WERI-Rb-1 (cell line): Measurements from ENCODE around the gene PRKCE.

Experiments
- DNase-seq: peaks from one replicate; pipeline ENCODE4 v3.0.0-alpha.2; 2020
- H3K27ac ChIP-seq: fragments of 250-450 bp; sonication (Bioruptor Pico); 2 replicates; pipeline ENCODE4 v1.5.1; 2020; ENCODE audit warnings: mild to moderate bottlenecking, moderate library complexity
- H3K27me3 ChIP-seq: fragments of 250-450 bp; sonication (Bioruptor Pico); 2 replicates; pipeline ENCODE4 v1.5.1; 2021; ENCODE audit warnings: mild to moderate bottlenecking, low read depth, moderate library complexity; ENCODE audit not compliant: insufficient read depth, severe bottlenecking
- H3K36me3 ChIP-seq: fragments of 250-450 bp; sonication (Bioruptor Pico); 2 replicates; pipeline ENCODE4 v1.5.1; 2020; ENCODE audit warnings: mild to moderate bottlenecking, moderate library complexity
- H3K4me3 ChIP-seq: 2 replicates; pipeline ENCODE4 v1.5.1; 2011; ENCODE audit warnings: low read depth, mild to moderate bottlenecking, control low read depth, low read length
- H3K9me3 ChIP-seq: fragments of 250-450 bp; sonication (Bioruptor Pico); 2 replicates; pipeline ENCODE4 v1.5.1; 2021; ENCODE audit warnings: mild to moderate bottlenecking, moderate library complexity; ENCODE audit not compliant: severe bottlenecking
- CTCF ChIP-seq: IDR thresholded peaks from 2 replicates; pipeline ENCODE4 v1.5.1; 2011; ENCODE audit warnings: low read depth, mild to moderate bottlenecking, control low read depth, inconsistent platforms, low read length

The PRKCE gene

GRCh38 chr2:45984896-45985473, 333.5 kb downstream of the PRKCE start:
- H3K4me3 ChIP-seq: no peak overlapping the region
- no peaks in the 10 kb centered on the region for H3K9me3 ChIP-seq
- no peak overlapping the region for H3K27ac ChIP-seq
- no peaks in the 10 kb centered on the region for H3K27me3 ChIP-seq
- TF ChIP-seq CTCF: no peak
- no peak for DNase-seq
- no peaks in the 10 kb centered on the region for H3K36me3 ChIP-seq

GRCh38 chr2:45986509-45986908, 335.0 kb downstream of the PRKCE start:
- H3K27me3 ChIP-seq: no peaks in the 10 kb centered on the region
- H3K9me3 ChIP-seq: no peaks in the 10 kb centered on the region
- no peak for DNase-seq
- no peak overlapping the region for H3K27ac ChIP-seq
- H3K4me3 ChIP-seq: no peak overlapping the region
- no peak for TF ChIP-seq CTCF
- H3K36me3 ChIP-seq: no peaks in the 10 kb centered on the region

- DNase-seq: no peak
- Histone ChIP-seq H3K9me3 (no peaks in the 10 kb centered on the region), H3K27me3 (no peaks in the 10 kb centered on the region), H3K36me3 (no peaks in the 10 kb centered on the region), H3K4me3 (no peak overlapping the region), H3K27ac (no peak overlapping the region)
- TF ChIP-seq CTCF: no peak
These were observed 336.4 kb downstream of the PRKCE start for GRCh38 chr2:45987856-45988255.

- Histone ChIP-seq H3K36me3 (no peaks in the 10 kb centered on the region), H3K27me3 (no peaks in the 10 kb centered on the region), H3K4me3 (no peak overlapping the region), H3K9me3 (no peaks in the 10 kb centered on the region), H3K27ac (no peak overlapping the region)
- TF ChIP-seq CTCF: no peak
- no peak for DNase-seq
These were observed 337.4 kb downstream of the PRKCE start for GRCh38 chr2:45988879-45989278.

- DNase-seq: no peak
- Histone ChIP-seq H3K27ac (no peak overlapping the region), H3K27me3 (no peaks in the 10 kb centered on the region), H3K9me3 (no peaks in the 10 kb centered on the region), H3K4me3 (no peak overlapping the region), H3K36me3 (no peaks in the 10 kb centered on the region)
- TF ChIP-seq CTCF: no peak
These were observed 338.7 kb downstream of the PRKCE start for GRCh38 chr2:45990131-45990530.

GRCh38 chr2:45992021-45992740, 340.7 kb downstream of the PRKCE start:
- no peak for DNase-seq
- Histone ChIP-seq H3K9me3 (no peaks in the 10 kb centered on the region), H3K4me3 (no peak overlapping the region), H3K36me3 (no peaks in the 10 kb centered on the region), H3K27me3 (no peaks in the 10 kb centered on the region), H3K27ac (no peak overlapping the region)
- TF ChIP-seq CTCF: no peak
